HEK293 (cell line): Measurements from ENCODE around the gene ZNHIT1.
A peak's percentile ranks its signal among the peaks of the same experiment; 100 is the strongest.

Experiments used
- ELK4 ChIP-seq: IDR thresholded peaks from 2 replicates; pipeline ENCODE4 v1.6.1; 2011; ENCODE audit warnings: mild to moderate bottlenecking, low read depth, low read length, borderline replicate concordance
- KLF10 ChIP-seq: fragments of 450-650 bp; IDR thresholded peaks from 2 replicates; pipeline ENCODE4 v1.5.1; 2018; ENCODE audit warnings: missing biosample characterization, mild to moderate bottlenecking, missing genetic modification characterization
- KLF17 ChIP-seq: fragments of 450-650 bp; formaldehyde crosslinking; IDR thresholded peaks from 2 replicates; pipeline ENCODE4 v1.5.1; 2016; ENCODE audit warnings: missing biosample characterization, missing genetic modification characterization
- KLF8 ChIP-seq: fragments of 450-650 bp; formaldehyde crosslinking; IDR thresholded peaks from 2 replicates; pipeline ENCODE4 v1.5.1; 2016; ENCODE audit warnings: missing biosample characterization, missing genetic modification characterization
- PRDM1 ChIP-seq: fragments of 450-650 bp; formaldehyde crosslinking; IDR thresholded peaks from 2 replicates; pipeline ENCODE4; 2016; ENCODE audit warnings: missing biosample characterization, missing genetic modification characterization
- PRDM6 ChIP-seq: fragments of 450-650 bp; formaldehyde crosslinking; IDR thresholded peaks from 2 replicates; pipeline ENCODE4 v1.5.1; 2017; ENCODE audit warnings: missing biosample characterization, missing genetic modification characterization
- REST ChIP-seq: fragments of 450-650 bp; formaldehyde crosslinking; IDR thresholded peaks from 2 replicates; pipeline ENCODE4 v1.5.1; 2016; ENCODE audit warnings: missing biosample characterization, missing genetic modification characterization
- ZBTB20 ChIP-seq: fragments of 450-650 bp; formaldehyde crosslinking; IDR thresholded peaks from 2 replicates; pipeline ENCODE4 v1.5.1; 2016; ENCODE audit warnings: missing biosample characterization, missing genetic modification characterization
- ZBTB26 ChIP-seq: fragments of 450-650 bp; formaldehyde crosslinking; optimal IDR thresholded peaks from 2 replicates; pipeline ENCODE3; 2016; ENCODE audit warnings: missing biosample characterization, mild to moderate bottlenecking, missing genetic modification characterization
- ZBTB7A ChIP-seq: fragments of 450-650 bp; formaldehyde crosslinking; IDR thresholded peaks from 2 replicates; pipeline ENCODE4 v1.5.1; 2016; ENCODE audit warnings: low read depth, missing biosample characterization, missing genetic modification characterization
- ZBTB8A ChIP-seq: fragments of 450-650 bp; formaldehyde crosslinking; IDR thresholded peaks from 2 replicates; pipeline ENCODE4 v1.5.1; 2016; ENCODE audit warnings: missing biosample characterization, missing genetic modification characterization
- ZFHX2 ChIP-seq: fragments of 450-650 bp; formaldehyde crosslinking; conservative IDR thresholded peaks from 2 replicates; pipeline ENCODE4 v1.5.1; 2016; ENCODE audit warnings: missing biosample characterization, missing genetic modification characterization
- ZNF169 ChIP-seq: fragments of 450-650 bp; formaldehyde crosslinking; IDR thresholded peaks from 2 replicates; pipeline ENCODE4 v1.5.1; 2016; ENCODE audit warnings: missing biosample characterization, missing genetic modification characterization
- ZNF202 ChIP-seq: fragments of 450-650 bp; formaldehyde crosslinking; IDR thresholded peaks from 2 replicates; pipeline ENCODE4 v1.5.1; 2016; ENCODE audit warnings: missing biosample characterization, missing genetic modification characterization, borderline replicate concordance
- ZNF211 ChIP-seq: fragments of 450-650 bp; formaldehyde crosslinking; IDR thresholded peaks from 2 replicates; pipeline ENCODE4 v1.5.1; 2016; ENCODE audit warnings: low read depth, missing biosample characterization, missing genetic modification characterization
- ZNF266 ChIP-seq: fragments of 450-650 bp; formaldehyde crosslinking; IDR thresholded peaks from 2 replicates; pipeline ENCODE4 v1.5.1; 2016; ENCODE audit warnings: missing biosample characterization, missing genetic modification characterization, low read depth
- ZNF280D ChIP-seq: fragments of 450-650 bp; formaldehyde crosslinking; IDR thresholded peaks from 2 replicates; pipeline ENCODE4 v1.5.1; 2016; ENCODE audit warnings: missing biosample characterization, missing genetic modification characterization
- ZNF292 ChIP-seq: fragments of 450-650 bp; formaldehyde crosslinking; IDR thresholded peaks from 2 replicates; pipeline ENCODE4 v1.5.1; 2016; ENCODE audit warnings: low read depth, missing biosample characterization, missing genetic modification characterization, borderline replicate concordance
- ZNF473 ChIP-seq: fragments of 450-650 bp; formaldehyde crosslinking; IDR thresholded peaks from 2 replicates; pipeline ENCODE4 v1.5.1; 2017; ENCODE audit warnings: missing biosample characterization, missing genetic modification characterization
- ZNF48 ChIP-seq: fragments of 450-650 bp; formaldehyde crosslinking; IDR thresholded peaks from 2 replicates; pipeline ENCODE4 v1.5.1; 2016; ENCODE audit warnings: missing biosample characterization, missing genetic modification characterization
- ZNF521 ChIP-seq: fragments of 450-650 bp; formaldehyde crosslinking; IDR thresholded peaks from 2 replicates; pipeline ENCODE4 v1.5.1; 2017; ENCODE audit warnings: missing biosample characterization, mild to moderate bottlenecking, missing genetic modification characterization
- ZNF548 ChIP-seq: fragments of 450-650 bp; formaldehyde crosslinking; IDR thresholded peaks from 2 replicates; pipeline ENCODE4 v1.5.1; 2016; ENCODE audit warnings: missing biosample characterization, missing genetic modification characterization
- ZNF555 ChIP-seq: fragments of 450-650 bp; formaldehyde crosslinking; conservative IDR thresholded peaks from 2 replicates; pipeline ENCODE4 v1.5.1; 2017; ENCODE audit warnings: missing biosample characterization, mild to moderate bottlenecking, missing genetic modification characterization, inconsistent platforms
- ZNF600 ChIP-seq: fragments of 450-650 bp; formaldehyde crosslinking; IDR thresholded peaks from 2 replicates; pipeline ENCODE4 v1.5.1; 2016; ENCODE audit warnings: missing biosample characterization, missing genetic modification characterization
- ZNF654 ChIP-seq: fragments of 450-650 bp; formaldehyde crosslinking; IDR thresholded peaks from 2 replicates; pipeline ENCODE4 v1.5.1; 2016; ENCODE audit warnings: low read depth, missing biosample characterization, missing genetic modification characterization
- ZNF747 ChIP-seq: fragments of 450-650 bp; formaldehyde crosslinking; IDR thresholded peaks from 2 replicates; pipeline ENCODE4 v1.5.1; 2016; ENCODE audit warnings: missing biosample characterization, missing genetic modification characterization
- ZNF830 ChIP-seq: fragments of 450-650 bp; IDR thresholded peaks from 2 replicates; pipeline ENCODE4 v1.5.0; 2018; ENCODE audit warnings: missing biosample characterization, missing genetic modification characterization, low read depth, mild to moderate bottlenecking, moderate library complexity
- ZSCAN30 ChIP-seq: fragments of 450-650 bp; IDR thresholded peaks from 2 replicates; pipeline ENCODE4 v1.5.1; 2018; ENCODE audit warnings: missing biosample characterization, mild to moderate bottlenecking, missing genetic modification characterization, moderate library complexity

The ZNHIT1 gene

GRCh38 chr7:101244375-101245146 is 26.6 kb downstream of the ZNHIT1 start, which contains the start of gene FIS1 (continued):
- no peak for TF ChIP-seq ZNF280D
- no peak for TF ChIP-seq ZNF473 (tag by site-specific recombination)
- TF ChIP-seq PRDM6 (tag by site-specific recombination), result no peak
- 0 out of 2 replicates have a peak, but pooled peaks have one; percentile 4 for TF ChIP-seq ZBTB7A (tag by site-specific recombination)
- TF ChIP-seq ZNF48, result no peak
- TF ChIP-seq REST, result no peak
- no peak for TF ChIP-seq ZNF202 (tag by site-specific recombination)
- no peak for TF ChIP-seq ZNF292
- TF ChIP-seq KLF8 (tag by site-specific recombination), result peak; percentile 90
- no peak for TF ChIP-seq ZNF521 (tag by site-specific recombination)
- no peak for TF ChIP-seq ZNF169 (tag by site-specific recombination)
- no peak for TF ChIP-seq PRDM1
- TF ChIP-seq ZNF654 (tag by site-specific recombination), result peak; percentile 38
- no peak for TF ChIP-seq ZNF830 (tag by site-specific recombination)
- 0 out of 2 replicates have a peak, but pooled peaks have one; percentile 33 for TF ChIP-seq KLF10 (tag by site-specific recombination)
- 0 out of 2 replicates have a peak, but pooled peaks have one; percentile 10 for TF ChIP-seq ZBTB8A (tag by site-specific recombination)
- TF ChIP-seq ZNF548 (tag by site-specific recombination), result no peak
- 0 out of 2 replicates have a peak, but pooled peaks have one; percentile 47 for TF ChIP-seq ZSCAN30 (tag by site-specific recombination)
- peak; percentile 58; the same call in 1 of the 2 replicates for TF ChIP-seq ZFHX2 (tag by site-specific recombination)
- no peak for TF ChIP-seq ZNF211 (tag by site-specific recombination)
- TF ChIP-seq ZNF600 (tag by site-specific recombination), result peak; percentile 89
- TF ChIP-seq ZNF266 (tag by site-specific recombination), result no peak
- TF ChIP-seq KLF17 (tag by site-specific recombination), result peak; percentile 8; the same call in 1 of the 2 replicates
- peak; percentile 82; the same call in 1 of the 2 replicates for TF ChIP-seq ZBTB20 (tag by site-specific recombination)
- TF ChIP-seq ZNF747 (tag by site-specific recombination), result no peak
- TF ChIP-seq ZNF555 (tag by site-specific recombination), result no peak
- TF ChIP-seq ZBTB26 (tag by site-specific recombination), result peak; percentile 29
- TF ChIP-seq ELK4, result no peak; the same call in 1 of the 2 replicates
